ENCODE measurements around the gene PLCD1. TPM values are rescaled to one million over a fixed set of nuclear protein-coding genes. Genes with fewer than 3 reads are reported as not detected.

The PLCD1 gene
- total RNA-seq, 1 experiment from 2014 or later: 27.1 TPM

- H3K4me2 ChIP-seq (ENCODE audit: insufficient read depth, insufficient read length, low read length): no peak overlapping the region
- no peaks in the 10 kb centered on the region for H3K9me3 Mint-ChIP-seq
These were observed 10.9 kb downstream of the PLCD1 start for GRCh38 chr3:38018296-38019266.

More at GRCh38 chr3:38018296-38019266, 10.9 kb downstream of the PLCD1 start:
- Histone ChIP-seq H2BK5ac (ENCODE audit: insufficient read length, low read length) (no peak overlapping the region), H2BK15ac (ENCODE audit: low read depth, low read length) (no peak overlapping the region), H3K4ac (ENCODE audit: low read depth, low read length) (no peak overlapping the region), H3K27me3 (ENCODE audit: insufficient read depth, low read length) (no peaks in the 10 kb centered on the region; the same call in 1 of the 2 replicates), H2BK20ac (ENCODE audit: low read depth, low read length, poor library complexity, severe bottlenecking) (no peak overlapping the region), H2BK12ac (ENCODE audit: insufficient read length, low read depth, low read length) (no peak overlapping the region), H4K91ac (ENCODE audit: insufficient read length, low read depth, low read length) (no peak overlapping the region), H4K20me1 (ENCODE audit: control insufficient read depth, insufficient read depth, insufficient read length) (no peaks in the 10 kb centered on the region), H3K56ac (ENCODE audit: insufficient read length, low read depth, low read length) (no peak overlapping the region), H2AFZ (ENCODE audit: low read length) (no peak overlapping the region), H3T11ph (ENCODE audit: low read length) (no peak overlapping the region), H3K23ac (ENCODE audit: insufficient read length, low read depth, low read length) (no peak overlapping the region), H3K14ac (ENCODE audit: insufficient read depth, low read length) (no peak overlapping the region), H3K79me2 (ENCODE audit: insufficient read depth, low read length) (no peaks in the 10 kb centered on the region), H3K23me2 (ENCODE audit: insufficient read length, low read depth, low read length, poor library complexity, severe bottlenecking) (no peaks in the 10 kb centered on the region), H3K79me1 (ENCODE audit: insufficient read depth, low read depth, low read length, poor library complexity, severe bottlenecking) (no peaks in the 10 kb centered on the region), H3K4me1 (ENCODE audit: insufficient read depth, low read length) (no peaks in the 10 kb centered on the region), H4K5ac (ENCODE audit: insufficient read length, low read depth, low read length) (no peak overlapping the region), H3K18ac (ENCODE audit: insufficient read length, low read depth, low read length) (no peak overlapping the region), H3K9me3 (ENCODE audit: control insufficient read depth, low read depth, low read length) (no peaks in the 10 kb centered on the region), H4K8ac (replicated peaks; ENCODE audit: insufficient read length, low read depth, low read length) (no peak overlapping the region), H2AK5ac (ENCODE audit: insufficient read length, low read length) (no peak overlapping the region), H3K27ac (ENCODE audit: insufficient read length, low read depth, low read length) (no peak overlapping the region), H3K9ac (ENCODE audit: extremely low read depth, insufficient read length, low read length) (no peak overlapping the region), H2BK120ac (ENCODE audit: low read depth, low read length, poor library complexity, severe bottlenecking) (no peak overlapping the region)
- H3K27me3 Mint-ChIP-seq (ENCODE audit: low read depth): no peaks in the 10 kb centered on the region; the same call in 1 of the 2 replicates
- H3K27ac Mint-ChIP-seq: peak overlapping the region in 1 of 3 experiments; percentile 53; a peak in 2 of 7 replicates
- DNase-seq: no peak
- H3K36me3 Mint-ChIP-seq (ENCODE audit: insufficient read depth in 1 of 3, low read depth in 3 of 3): peaks cover 5 to 36% (median 19%) of the 10 kb centered on the region in 3 experiments; a peak in 6 of 7 replicates
- peaks cover under 1% of the 10 kb centered on the region in 2 experiments for H3K4me1 Mint-ChIP-seq
- TF ChIP-seq, protein P1, sequence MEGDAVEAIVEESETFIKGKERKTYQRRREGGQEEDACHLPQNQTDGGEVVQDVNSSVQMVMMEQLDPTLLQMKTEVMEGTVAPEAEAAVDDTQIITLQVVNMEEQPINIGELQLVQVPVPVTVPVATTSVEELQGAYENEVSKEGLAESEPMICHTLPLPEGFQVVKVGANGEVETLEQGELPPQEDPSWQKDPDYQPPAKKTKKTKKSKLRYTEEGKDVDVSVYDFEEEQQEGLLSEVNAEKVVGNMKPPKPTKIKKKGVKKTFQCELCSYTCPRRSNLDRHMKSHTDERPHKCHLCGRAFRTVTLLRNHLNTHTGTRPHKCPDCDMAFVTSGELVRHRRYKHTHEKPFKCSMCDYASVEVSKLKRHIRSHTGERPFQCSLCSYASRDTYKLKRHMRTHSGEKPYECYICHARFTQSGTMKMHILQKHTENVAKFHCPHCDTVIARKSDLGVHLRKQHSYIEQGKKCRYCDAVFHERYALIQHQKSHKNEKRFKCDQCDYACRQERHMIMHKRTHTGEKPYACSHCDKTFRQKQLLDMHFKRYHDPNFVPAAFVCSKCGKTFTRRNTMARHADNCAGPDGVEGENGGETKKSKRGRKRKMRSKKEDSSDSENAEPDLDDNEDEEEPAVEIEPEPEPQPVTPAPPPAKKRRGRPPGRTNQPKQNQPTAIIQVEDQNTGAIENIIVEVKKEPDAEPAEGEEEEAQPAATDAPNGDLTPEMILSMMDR (conservative IDR thresholded peaks at IDR 0.05): no peak
- no peak overlapping the region for H3K4me3 Mint-ChIP-seq
- no CpG with 5 or more reads among the region's 13 CpGs for WGBS (ENCODE audit: extremely low coverage, insufficient read length, low lambda C conversion rate)

Data from H9 (cell line).